Duodenal mucosa (tissue), 2 donors: Measurements from ENCODE around the gene GRIFIN.

Experiments
- H3K27ac ChIP-seq: one replicate; pipeline ENCODE4 v1.7.0; 2013; ENCODE audit warnings: low read depth, low read length
- H3K27me3 ChIP-seq, 2 donors: one replicate each; pipeline ENCODE4 v1.7.0; 2013; ENCODE audit warnings: low read length in 2 of 2, control low read depth in 1 of 2; ENCODE audit not compliant: insufficient read depth in 2 of 2, control insufficient read depth in 1 of 2
- H3K36me3 ChIP-seq, 2 donors: one replicate each; pipeline ENCODE4 v1.7.0; 2013; ENCODE audit warnings: low read length in 2 of 2, control low read depth in 1 of 2; ENCODE audit not compliant: insufficient read depth in 2 of 2, control insufficient read depth in 1 of 2
- H3K4me1 ChIP-seq, 2 donors: one replicate each; pipeline ENCODE4 v1.7.0; 2013; ENCODE audit warnings: low read length in 2 of 2, control low read depth in 1 of 2; ENCODE audit not compliant: insufficient read depth in 2 of 2, control insufficient read depth in 1 of 2
- H3K4me3 ChIP-seq, 2 donors: one replicate each; pipeline ENCODE4 v1.7.0; 2013; ENCODE audit warnings: low read length in 2 of 2, low read depth in 1 of 2
- H3K9ac ChIP-seq, 2 donors: one replicate each; pipeline ENCODE4 v1.7.0; 2013; ENCODE audit warnings: low read length in 2 of 2, low read depth in 1 of 2
- H3K9me3 ChIP-seq, 2 donors: one replicate each; pipeline ENCODE4 v1.7.0; 2013; ENCODE audit warnings: low read length in 2 of 2, control low read depth in 1 of 2; ENCODE audit not compliant: control insufficient read depth in 1 of 2

Gene GRIFIN

GRCh38 chr7:2512713-2513112 lies 36.5 kb upstream of the GRIFIN start:
- Histone ChIP-seq H3K27ac (no peak overlapping the region), H3K36me3 (no peaks in the 10 kb centered on the region), H3K9me3 (no peaks in the 10 kb centered on the region), H3K27me3 (no peaks in the 10 kb centered on the region), H3K4me3 (no peak overlapping the region), H3K4me1 (peaks cover 20 to 39% of the 10 kb centered on the region in 2 donors), H3K9ac (no peak overlapping the region)

GRCh38 chr7:2512179-2512661 lies 36.0 kb upstream of the GRIFIN start:
- H3K36me3 ChIP-seq, result no peaks in the 10 kb centered on the region
- no peak overlapping the region for H3K4me3 ChIP-seq
- H3K4me1 ChIP-seq, result peaks cover 20 to 39% of the 10 kb centered on the region in 2 donors
- H3K27ac ChIP-seq, result no peak overlapping the region
- peak overlapping the region in 1 of 2 donors; percentile 43 for H3K9ac ChIP-seq
- no peaks in the 10 kb centered on the region for H3K27me3 ChIP-seq
- H3K9me3 ChIP-seq, result no peaks in the 10 kb centered on the region

GRCh38 chr7:2511769-2512168 lies 35.6 kb upstream of the GRIFIN start:
- H3K4me3 ChIP-seq, result no peak overlapping the region
- peaks cover 20 to 39% of the 10 kb centered on the region in 2 donors for H3K4me1 ChIP-seq
- peak overlapping the region; percentile 4 for H3K27ac ChIP-seq
- no peaks in the 10 kb centered on the region for H3K27me3 ChIP-seq
- no peaks in the 10 kb centered on the region for H3K9me3 ChIP-seq
- H3K9ac ChIP-seq, result peak overlapping the region in 1 of 2 donors; percentile 43
- H3K36me3 ChIP-seq, result no peaks in the 10 kb centered on the region

GRCh38 chr7:2510909-2511768 lies 34.9 kb upstream of the GRIFIN start:
- no peaks in the 10 kb centered on the region for H3K9me3 ChIP-seq
- H3K27ac ChIP-seq, result peak overlapping the region; percentile 50
- H3K4me1 ChIP-seq, result peaks cover 20 to 39% of the 10 kb centered on the region in 2 donors
- no peaks in the 10 kb centered on the region for H3K36me3 ChIP-seq
- H3K4me3 ChIP-seq, result peak overlapping the region; percentile 23 to 46
- H3K9ac ChIP-seq, result peak overlapping the region; percentile 10 to 43
- no peaks in the 10 kb centered on the region for H3K27me3 ChIP-seq

DNA sequence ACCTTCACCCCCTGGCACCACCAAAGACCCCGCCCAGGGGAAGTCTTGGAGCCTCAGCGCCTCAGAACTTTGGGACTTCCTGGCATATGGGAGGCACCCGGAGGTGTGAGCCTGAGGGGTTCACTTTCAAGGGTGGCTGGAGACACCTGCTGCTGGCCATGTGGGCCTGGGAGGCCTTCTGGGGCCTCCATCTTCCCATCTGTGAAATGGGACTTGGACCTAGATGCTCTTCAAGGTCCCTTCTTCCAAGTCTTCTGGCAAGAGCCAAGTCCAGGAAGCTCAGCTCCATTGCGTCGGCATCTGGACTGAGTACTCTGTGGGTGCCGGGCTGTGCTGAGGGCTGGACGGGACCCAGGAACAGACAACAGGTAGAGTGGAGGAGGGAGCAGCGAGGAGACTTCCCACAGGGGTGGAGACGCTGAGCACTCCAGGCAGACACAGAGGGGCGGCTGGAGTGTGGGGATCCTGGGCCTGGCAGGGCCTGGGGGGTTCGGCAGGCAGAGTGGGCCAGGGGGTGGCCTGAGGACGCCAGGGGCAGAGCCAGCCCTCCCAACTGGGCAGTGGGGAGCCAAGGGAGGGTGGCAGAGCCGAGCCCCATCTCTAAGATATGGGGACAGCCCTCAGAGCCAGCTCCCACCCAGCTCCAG lies 34.1 kb upstream of the GRIFIN start:
- Histone ChIP-seq H3K9ac (peak overlapping the region in 1 of 2 donors; percentile 10), H3K4me3 (no peak overlapping the region), H3K9me3 (no peaks in the 10 kb centered on the region), H3K4me1 (peaks cover 20 to 39% of the 10 kb centered on the region in 2 donors), H3K36me3 (no peaks in the 10 kb centered on the region), H3K27ac (peak overlapping the region; percentile 25), H3K27me3 (no peaks in the 10 kb centered on the region)

DNA sequence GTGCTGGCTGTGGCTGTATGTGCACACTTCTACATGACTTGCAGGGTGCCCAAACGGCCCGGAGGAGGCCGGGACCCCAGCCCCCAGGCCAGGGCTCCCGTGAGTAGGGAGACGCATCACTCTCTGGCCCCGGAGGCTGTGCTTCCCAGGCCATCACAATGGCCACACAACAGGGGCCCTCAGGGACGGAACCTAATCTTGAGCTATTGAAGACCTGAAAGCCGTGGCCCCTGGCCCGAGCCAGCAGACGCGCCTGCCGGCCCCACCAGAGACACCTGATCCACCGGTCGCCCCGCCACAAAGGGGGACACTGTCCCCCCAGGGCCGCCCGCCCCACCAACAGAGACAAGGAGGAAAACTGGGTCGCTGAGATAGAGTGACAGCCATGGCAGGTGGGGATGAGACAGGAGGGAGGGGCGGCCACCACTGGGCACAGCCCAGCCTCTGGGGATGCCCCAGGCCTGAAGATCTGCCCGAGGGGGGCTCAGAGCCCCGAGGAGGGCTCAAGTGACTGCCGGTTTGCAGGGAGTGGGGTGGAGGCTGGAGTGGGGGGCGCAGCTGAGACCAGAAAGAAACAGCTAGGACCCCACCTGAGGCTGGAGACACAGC lies 33.2 kb upstream of the GRIFIN start:
- H3K27me3 ChIP-seq, result no peaks in the 10 kb centered on the region
- H3K4me3 ChIP-seq, result no peak overlapping the region
- H3K9ac ChIP-seq, result no peak overlapping the region
- no peak overlapping the region for H3K27ac ChIP-seq
- no peaks in the 10 kb centered on the region for H3K9me3 ChIP-seq
- H3K4me1 ChIP-seq, result peaks cover 20 to 39% of the 10 kb centered on the region in 2 donors
- no peaks in the 10 kb centered on the region for H3K36me3 ChIP-seq

DNA sequence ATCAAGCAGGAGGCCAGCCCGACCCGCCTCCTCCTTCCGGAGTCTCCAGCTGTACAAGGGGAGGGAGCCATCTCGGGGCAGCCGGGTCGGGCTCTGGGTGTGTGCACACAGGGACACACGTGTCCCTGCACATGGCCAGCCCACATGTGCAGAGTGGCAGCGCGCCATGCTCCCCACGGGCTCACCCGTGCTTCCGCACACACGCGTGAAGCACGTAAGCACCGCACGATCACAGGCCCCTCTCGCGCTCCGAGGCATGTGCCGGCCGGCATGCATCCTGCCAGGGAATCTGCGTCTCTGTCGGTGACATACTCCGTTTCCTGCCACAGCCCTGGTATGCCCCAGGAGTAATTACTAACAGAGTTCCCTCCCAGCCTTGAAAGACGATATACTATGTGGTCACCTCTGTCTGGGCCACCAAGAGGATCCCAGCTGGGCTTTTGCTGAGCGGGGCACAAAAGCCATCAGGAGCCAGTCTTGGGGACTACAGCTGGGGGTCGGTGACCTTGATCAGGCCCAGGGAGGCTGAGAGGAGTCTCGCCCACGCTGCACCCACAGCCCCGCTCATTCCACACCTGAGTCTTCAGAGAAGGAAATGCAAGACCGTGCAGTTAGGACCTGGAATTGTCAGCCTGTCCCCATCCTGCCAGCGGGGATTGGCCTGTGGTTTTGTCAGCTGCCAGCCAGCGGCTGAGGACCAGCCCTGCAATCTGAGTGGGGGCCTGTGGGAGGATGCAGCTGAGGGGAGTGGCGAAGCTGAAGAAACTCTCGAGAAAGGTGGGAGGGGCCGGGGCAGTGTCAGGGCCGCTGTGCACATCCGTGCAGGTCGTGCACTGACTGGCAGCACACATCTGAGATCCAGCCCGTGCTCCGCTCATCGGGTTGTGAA lies 32.4 kb upstream of the GRIFIN start:
- H3K36me3 ChIP-seq, result no peaks in the 10 kb centered on the region
- H3K9me3 ChIP-seq, result no peaks in the 10 kb centered on the region
- H3K4me3 ChIP-seq, result peak overlapping the region in 1 of 2 donors; percentile 4
- peaks cover 20 to 39% of the 10 kb centered on the region in 2 donors for H3K4me1 ChIP-seq
- H3K27ac ChIP-seq, result peak overlapping the region; percentile 42
- H3K9ac ChIP-seq, result no peak overlapping the region
- H3K27me3 ChIP-seq, result no peaks in the 10 kb centered on the region

DNA sequence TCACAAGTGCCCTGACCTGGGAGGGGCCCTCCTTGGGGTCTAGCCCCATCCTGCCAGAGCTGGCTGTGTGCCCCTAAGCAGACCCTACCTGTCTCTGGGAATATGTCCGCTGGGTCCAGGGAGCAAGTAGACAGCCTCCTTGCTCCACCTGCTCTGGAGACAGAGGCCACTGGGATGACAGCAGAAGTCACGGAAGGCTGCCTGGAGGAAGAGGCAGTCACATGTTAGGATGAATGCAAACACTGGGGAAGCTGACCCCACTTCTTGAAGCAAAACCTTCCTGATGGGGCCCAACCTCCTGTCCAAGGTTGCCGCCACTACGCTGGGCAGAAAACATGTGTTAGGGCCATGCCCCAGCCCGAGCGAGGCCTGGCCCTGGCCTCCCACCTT lies 31.7 kb upstream of the GRIFIN start:
- H3K4me3 ChIP-seq, result no peak overlapping the region
- H3K9ac ChIP-seq, result no peak overlapping the region
- no peak overlapping the region for H3K27ac ChIP-seq
- peaks cover 20 to 39% of the 10 kb centered on the region in 2 donors for H3K4me1 ChIP-seq
- H3K9me3 ChIP-seq, result no peaks in the 10 kb centered on the region
- H3K27me3 ChIP-seq, result no peaks in the 10 kb centered on the region
- no peaks in the 10 kb centered on the region for H3K36me3 ChIP-seq

- H3K36me3 ChIP-seq, result no peaks in the 10 kb centered on the region
- H3K4me3 ChIP-seq, result no peak overlapping the region
- H3K27me3 ChIP-seq, result no peaks in the 10 kb centered on the region
- no peaks in the 10 kb centered on the region for H3K9me3 ChIP-seq
- no peak overlapping the region for H3K9ac ChIP-seq
- peaks cover 19 to 34% of the 10 kb centered on the region in 2 donors for H3K4me1 ChIP-seq
- H3K27ac ChIP-seq, result no peak overlapping the region
These were observed 31.2 kb upstream of the GRIFIN start for GRCh38 chr7:2507208-2507916.
